Measurements from ENCODE around the gene CAMTA1. TPM values are rescaled to one million over a fixed set of nuclear protein-coding genes. Genes with fewer than 3 reads are reported as not detected.

The CAMTA1 gene
- total and polyA plus RNA-seq, 4 donors: 18.0 to 93.5 (median 35.8) TPM

- no peak for TF ChIP-seq ZBTB33 (IDR thresholded peaks at IDR 0.05)
- TF ChIP-seq FOXA2 (IDR thresholded peaks at IDR 0.05): no peak
- TF ChIP-seq HNF4G (IDR thresholded peaks at IDR 0.05): no peak
- no peak for TF ChIP-seq REST (IDR thresholded peaks at IDR 0.05)
- TF ChIP-seq MAX (IDR thresholded peaks at IDR 0.05): no peak
- TF ChIP-seq HNF4A (conservative IDR thresholded peaks at IDR 0.05): no peak
- no peak for TF ChIP-seq ATF3 (IDR thresholded peaks at IDR 0.05)
- no peak for TF ChIP-seq FOXA1 (IDR thresholded peaks at IDR 0.05)
- no peak for TF ChIP-seq CTCF (IDR thresholded peaks at IDR 0.05; ENCODE audit: low read depth, low read length, missing input control)
- TF ChIP-seq NR2F2 (IDR thresholded peaks at IDR 0.05): no peak
- TF ChIP-seq RAD21 (IDR thresholded peaks at IDR 0.05): no peak
- H3K9ac ChIP-seq (ENCODE audit: low read depth in 1 of 2, low read length in 2 of 2): no peak overlapping the region
- H3K27ac ChIP-seq (ENCODE audit: low read depth in 1 of 2, low read length in 2 of 2): no peak overlapping the region
- H3K9me3 ChIP-seq (ENCODE audit: control insufficient read depth in 4 of 4, low read length in 3 of 4): no peaks in the 10 kb centered on the region
- no peaks in the 10 kb centered on the region for H3K4me1 ChIP-seq (ENCODE audit: control insufficient read depth in 4 of 4, insufficient read depth in 4 of 4, low read length in 3 of 4)
- WGBS: 94% methylated on average over 4 of the region's 4 CpGs
- H3K36me3 ChIP-seq (ENCODE audit: control insufficient read depth in 4 of 4, insufficient read depth in 3 of 4, low read depth in 1 of 4, low read length in 3 of 4): no peaks in the 10 kb centered on the region
- H3K27me3 ChIP-seq (ENCODE audit: control insufficient read depth in 4 of 4, insufficient read depth in 4 of 4, low read length in 3 of 4): no peaks in the 10 kb centered on the region
- DNase-seq (ENCODE audit: low spot score): no peak
- no peak overlapping the region for H3K4me3 ChIP-seq (ENCODE audit: low read depth in 1 of 3, low read length in 3 of 3)
Measured at GRCh38 chr1:7582460-7582972, 797.3 kb downstream of the CAMTA1 start.

- Histone ChIP-seq H3K9me3 (ENCODE audit: control insufficient read depth in 4 of 4, low read length in 3 of 4) (no peaks in the 10 kb centered on the region), H3K4me3 (ENCODE audit: low read depth in 1 of 3, low read length in 3 of 3) (no peak overlapping the region), H3K27ac (ENCODE audit: low read depth in 1 of 2, low read length in 2 of 2) (no peak overlapping the region), H3K4me1 (ENCODE audit: control insufficient read depth in 4 of 4, insufficient read depth in 4 of 4, low read length in 3 of 4) (no peaks in the 10 kb centered on the region), H3K36me3 (ENCODE audit: control insufficient read depth in 4 of 4, insufficient read depth in 3 of 4, low read depth in 1 of 4, low read length in 3 of 4) (no peaks in the 10 kb centered on the region), H3K27me3 (ENCODE audit: control insufficient read depth in 4 of 4, insufficient read depth in 4 of 4, low read length in 3 of 4) (no peaks in the 10 kb centered on the region), H3K9ac (ENCODE audit: low read depth in 1 of 2, low read length in 2 of 2) (no peak overlapping the region)
- TF ChIP-seq RAD21 (IDR thresholded peaks at IDR 0.05): no peak
- TF ChIP-seq RXRA (IDR thresholded peaks at IDR 0.05): no peak
- TF ChIP-seq ATF3 (IDR thresholded peaks at IDR 0.05): no peak
- no peak for TF ChIP-seq YY1 (IDR thresholded peaks at IDR 0.05)
- TF ChIP-seq FOXA1 (IDR thresholded peaks at IDR 0.05): no peak
- no peak for TF ChIP-seq GABPA (IDR thresholded peaks at IDR 0.05 in 1 of 2, conservative IDR thresholded peaks at IDR 0.05 in 1 of 2)
- no peak for TF ChIP-seq JUND (IDR thresholded peaks at IDR 0.05)
- TF ChIP-seq FOXA2 (IDR thresholded peaks at IDR 0.05): no peak
- TF ChIP-seq MAX (IDR thresholded peaks at IDR 0.05): no peak
- TF ChIP-seq NR2F2 (IDR thresholded peaks at IDR 0.05): no peak
- no peak for TF ChIP-seq EGR1 (IDR thresholded peaks at IDR 0.05; ENCODE audit: low read depth in 2 of 2)
- TF ChIP-seq TAF1 (conservative IDR thresholded peaks at IDR 0.05): no peak
- TF ChIP-seq HNF4A (conservative IDR thresholded peaks at IDR 0.05): no peak
- TF ChIP-seq HNF4G (IDR thresholded peaks at IDR 0.05): no peak
- TF ChIP-seq CTCF (IDR thresholded peaks at IDR 0.05; ENCODE audit: low read depth, low read length, missing input control): no peak
- 84% methylated on average over 15 of the region's 15 CpGs for WGBS
- DNase-seq (ENCODE audit: low spot score): no peak
Measured at GRCh38 chr1:7583291-7584096, 798.2 kb downstream of the CAMTA1 start.

All from liver (tissue), 9 donors.